Measurements from ENCODE around the gene CHCHD6. TPM values are rescaled to one million over a fixed set of nuclear protein-coding genes. Genes with fewer than 3 reads are reported as not detected.

Gene CHCHD6
- total RNA-seq, 1 donor from 2014 or later = 31.0 TPM

DNA sequence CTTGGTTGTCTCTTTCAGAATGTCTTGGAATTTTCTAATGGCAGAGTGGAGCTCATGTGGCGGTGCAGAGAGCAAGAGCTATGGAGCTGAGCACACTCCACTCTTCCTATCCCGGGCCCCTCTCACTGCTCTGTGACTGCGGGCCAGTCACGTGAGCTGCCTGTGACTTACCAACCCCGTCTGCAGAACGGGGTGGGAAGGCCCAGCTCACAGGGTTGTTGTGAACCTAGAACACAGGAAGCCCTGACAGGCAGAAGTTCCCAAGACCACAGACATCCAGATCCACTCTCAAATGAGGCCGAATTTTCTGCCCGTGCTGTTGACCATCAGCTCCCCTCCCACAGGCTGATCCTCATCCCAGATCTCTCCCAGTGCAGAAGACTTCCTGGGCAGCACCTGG is 243.4 kb downstream of the CHCHD6 start:
- no peaks in the 10 kb centered on the region for H3K4me1 Mint-ChIP-seq
- no peak overlapping the region for H3K27ac Mint-ChIP-seq
- H3K9me3 Mint-ChIP-seq = no peaks in the 10 kb centered on the region

GRCh38 chr3:126948980-126949535 is 245.0 kb downstream of the CHCHD6 start:
- Mint-ChIP-seq H3K4me1 (no peaks in the 10 kb centered on the region), H3K4me3 (no peak overlapping the region), H3K27me3 (ENCODE audit: low read depth) (peaks cover 47% of the 10 kb centered on the region), H3K9me3 (no peaks in the 10 kb centered on the region), H3K27ac (no peak overlapping the region), H3K36me3 (peaks cover 5% of the 10 kb centered on the region)
- TF ChIP-seq, protein P1, sequence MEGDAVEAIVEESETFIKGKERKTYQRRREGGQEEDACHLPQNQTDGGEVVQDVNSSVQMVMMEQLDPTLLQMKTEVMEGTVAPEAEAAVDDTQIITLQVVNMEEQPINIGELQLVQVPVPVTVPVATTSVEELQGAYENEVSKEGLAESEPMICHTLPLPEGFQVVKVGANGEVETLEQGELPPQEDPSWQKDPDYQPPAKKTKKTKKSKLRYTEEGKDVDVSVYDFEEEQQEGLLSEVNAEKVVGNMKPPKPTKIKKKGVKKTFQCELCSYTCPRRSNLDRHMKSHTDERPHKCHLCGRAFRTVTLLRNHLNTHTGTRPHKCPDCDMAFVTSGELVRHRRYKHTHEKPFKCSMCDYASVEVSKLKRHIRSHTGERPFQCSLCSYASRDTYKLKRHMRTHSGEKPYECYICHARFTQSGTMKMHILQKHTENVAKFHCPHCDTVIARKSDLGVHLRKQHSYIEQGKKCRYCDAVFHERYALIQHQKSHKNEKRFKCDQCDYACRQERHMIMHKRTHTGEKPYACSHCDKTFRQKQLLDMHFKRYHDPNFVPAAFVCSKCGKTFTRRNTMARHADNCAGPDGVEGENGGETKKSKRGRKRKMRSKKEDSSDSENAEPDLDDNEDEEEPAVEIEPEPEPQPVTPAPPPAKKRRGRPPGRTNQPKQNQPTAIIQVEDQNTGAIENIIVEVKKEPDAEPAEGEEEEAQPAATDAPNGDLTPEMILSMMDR (IDR thresholded peaks at IDR 0.05; ENCODE audit: unreplicated experiment) = no peak
- no peak for DNase-seq (ENCODE audit: low spot score in 2 of 2, unreplicated experiment in 2 of 2)

More for the DNA sequence above, 243.4 kb downstream of the CHCHD6 start:
- H3K36me3 Mint-ChIP-seq = peaks cover 7% of the 10 kb centered on the region
- TF ChIP-seq, protein P1 (IDR thresholded peaks at IDR 0.05; ENCODE audit: unreplicated experiment) = no peak
- peaks cover 62% of the 10 kb centered on the region for H3K27me3 Mint-ChIP-seq (ENCODE audit: low read depth)
- no peak for DNase-seq (ENCODE audit: low spot score in 2 of 2, unreplicated experiment in 2 of 2)
- no peak overlapping the region for H3K4me3 Mint-ChIP-seq

- no peak for DNase-seq (ENCODE audit: low spot score in 2 of 2, unreplicated experiment in 2 of 2)
- Mint-ChIP-seq H3K27ac (no peak overlapping the region), H3K36me3 (peaks cover 5% of the 10 kb centered on the region), H3K4me1 (no peaks in the 10 kb centered on the region), H3K27me3 (ENCODE audit: low read depth) (peaks cover 26% of the 10 kb centered on the region), H3K4me3 (no peak overlapping the region), H3K9me3 (no peaks in the 10 kb centered on the region)
- TF ChIP-seq, protein P1 (IDR thresholded peaks at IDR 0.05; ENCODE audit: unreplicated experiment) = no peak
Measured at GRCh38 chr3:126951561-126951960, 247.5 kb downstream of the CHCHD6 start.

GRCh38 chr3:126952261-126952982 is 248.4 kb downstream of the CHCHD6 start:
- H3K4me1 Mint-ChIP-seq = no peaks in the 10 kb centered on the region
- no peaks in the 10 kb centered on the region for H3K9me3 Mint-ChIP-seq
- peaks cover 20% of the 10 kb centered on the region for H3K27me3 Mint-ChIP-seq (ENCODE audit: low read depth)
- TF ChIP-seq, protein P1 (IDR thresholded peaks at IDR 0.05; ENCODE audit: unreplicated experiment) = no peak
- peaks cover 5% of the 10 kb centered on the region for H3K36me3 Mint-ChIP-seq
- H3K27ac Mint-ChIP-seq = no peak overlapping the region
- DNase-seq (ENCODE audit: low spot score in 2 of 2, unreplicated experiment in 2 of 2) = no peak
- no peak overlapping the region for H3K4me3 Mint-ChIP-seq

DNA sequence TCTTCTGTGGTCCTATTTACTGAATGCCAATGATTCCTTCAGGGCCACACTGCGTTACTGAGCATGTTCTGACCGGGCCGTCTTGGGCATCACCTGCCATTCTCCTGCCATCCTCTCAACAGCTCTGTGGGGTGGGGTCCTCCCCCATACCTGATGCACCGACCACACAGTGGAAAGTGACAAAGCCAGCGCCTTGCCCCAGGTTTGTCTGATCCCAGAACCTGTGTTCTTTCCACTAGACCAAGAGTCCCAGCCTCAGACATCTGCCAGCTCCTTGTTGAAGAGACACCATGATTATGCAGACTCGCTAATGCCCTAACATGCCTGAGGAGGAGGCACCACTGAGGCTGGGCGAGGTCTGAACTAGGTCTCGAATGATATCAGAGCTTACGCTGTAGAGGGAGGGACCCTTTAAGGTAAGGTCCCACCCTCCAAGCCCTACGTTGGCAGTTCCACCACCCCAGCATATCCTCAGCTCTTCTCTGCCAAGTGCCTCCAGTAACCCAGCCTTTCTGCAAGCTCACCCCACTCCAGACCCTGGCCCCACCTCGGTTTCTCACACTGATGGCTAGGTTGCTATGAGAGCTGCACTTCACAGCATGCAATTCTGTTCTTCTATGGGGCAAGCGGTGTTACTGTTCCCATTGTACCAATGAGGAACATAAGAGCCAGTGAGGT is 249.1 kb downstream of the CHCHD6 start:
- Mint-ChIP-seq H3K27ac (no peak overlapping the region), H3K36me3 (peaks cover 5% of the 10 kb centered on the region)
- DNase-seq (ENCODE audit: low spot score in 2 of 2, unreplicated experiment in 2 of 2) = no peak

More for the DNA sequence above, 249.1 kb downstream of the CHCHD6 start:
- Mint-ChIP-seq H3K9me3 (no peaks in the 10 kb centered on the region), H3K4me1 (no peaks in the 10 kb centered on the region), H3K4me3 (no peak overlapping the region), H3K27me3 (ENCODE audit: low read depth) (peaks cover 17% of the 10 kb centered on the region)
- TF ChIP-seq, protein P1 (IDR thresholded peaks at IDR 0.05; ENCODE audit: unreplicated experiment) = no peak
